GM23338 (cell line): ENCODE data around the gene COL26A1.

Experiments used
- CREB1 ChIP-seq: fragments of 250-450 bp; sonication (Bioruptor Pico); IDR thresholded peaks from 2 replicates; pipeline ENCODE4 v1.5.0; 2020; ENCODE audit warnings: low read depth, mild to moderate bottlenecking, moderate library complexity
- EZH2 ChIP-seq: fragments of 200-600 bp; sonication (generic); IDR thresholded peaks from one replicate; pipeline ENCODE4 v1.8.0; 2017; ENCODE audit warnings: antibody characterized with exemption, mild to moderate bottlenecking, low read depth; ENCODE audit not compliant: unreplicated experiment
- EZH2phosphoT487 ChIP-seq: fragments of 200-600 bp; sonication (generic); IDR thresholded peaks from one replicate; pipeline ENCODE4 v1.8.1; 2018; ENCODE audit warnings: antibody characterized with exemption; ENCODE audit not compliant: unreplicated experiment
- POLR2AphosphoS5 ChIP-seq: IDR thresholded peaks from 2 replicates; pipeline ENCODE4 v1.6.1; 2016; ENCODE audit warnings: antibody characterized with exemption, low read depth
- STAT1 ChIP-seq: IDR thresholded peaks from one replicate; pipeline ENCODE4 v1.6.1; 2016; ENCODE audit warnings: antibody characterized with exemption; ENCODE audit not compliant: unreplicated experiment
- TF ChIP-seq, protein P1 (sequence below), 2 experiments: fragments of 200-600 bp in 1 of 2; sonication (generic) in 1 of 2; conservative IDR thresholded peaks; 2 replicates each; pipeline versions ENCODE4 v1.5.1 to v1.6.1; 2016 to 2017; ENCODE audit warnings: antibody characterized with exemption in 2 of 2, low read depth in 2 of 2, mild to moderate bottlenecking in 2 of 2, moderate library complexity in 1 of 2
- TF ChIP-seq, protein P2 (sequence below): IDR thresholded peaks from one replicate; pipeline ENCODE4 v1.6.1; 2018; ENCODE audit warnings: antibody characterized with exemption; ENCODE audit not compliant: unreplicated experiment
- TF ChIP-seq, protein P3 (sequence below): IDR thresholded peaks from 2 replicates; pipeline ENCODE4 v1.6.1; 2016; ENCODE audit warnings: antibody characterized with exemption

DNA sequence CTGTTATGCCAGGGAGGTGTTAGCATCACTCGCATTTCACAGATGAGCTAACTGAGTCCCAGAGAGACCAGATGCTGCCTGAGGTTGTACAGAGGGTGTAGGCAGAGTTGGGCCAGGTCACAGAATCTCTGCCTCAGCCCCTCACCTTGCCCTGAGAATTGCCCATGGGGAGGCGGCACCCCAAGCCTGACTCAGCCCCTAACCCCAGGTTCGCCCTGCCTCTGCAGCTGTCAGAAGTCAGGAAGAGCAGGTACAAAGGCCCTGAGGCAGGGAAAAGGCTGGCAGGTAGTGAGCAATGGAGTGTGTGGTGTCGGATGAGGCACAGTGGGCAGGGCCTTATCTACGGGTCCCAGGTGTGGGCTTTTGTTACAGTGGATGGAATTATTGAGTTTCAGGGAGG is 187.1 kb downstream of the COL26A1 start:
- TF ChIP-seq, protein P1, sequence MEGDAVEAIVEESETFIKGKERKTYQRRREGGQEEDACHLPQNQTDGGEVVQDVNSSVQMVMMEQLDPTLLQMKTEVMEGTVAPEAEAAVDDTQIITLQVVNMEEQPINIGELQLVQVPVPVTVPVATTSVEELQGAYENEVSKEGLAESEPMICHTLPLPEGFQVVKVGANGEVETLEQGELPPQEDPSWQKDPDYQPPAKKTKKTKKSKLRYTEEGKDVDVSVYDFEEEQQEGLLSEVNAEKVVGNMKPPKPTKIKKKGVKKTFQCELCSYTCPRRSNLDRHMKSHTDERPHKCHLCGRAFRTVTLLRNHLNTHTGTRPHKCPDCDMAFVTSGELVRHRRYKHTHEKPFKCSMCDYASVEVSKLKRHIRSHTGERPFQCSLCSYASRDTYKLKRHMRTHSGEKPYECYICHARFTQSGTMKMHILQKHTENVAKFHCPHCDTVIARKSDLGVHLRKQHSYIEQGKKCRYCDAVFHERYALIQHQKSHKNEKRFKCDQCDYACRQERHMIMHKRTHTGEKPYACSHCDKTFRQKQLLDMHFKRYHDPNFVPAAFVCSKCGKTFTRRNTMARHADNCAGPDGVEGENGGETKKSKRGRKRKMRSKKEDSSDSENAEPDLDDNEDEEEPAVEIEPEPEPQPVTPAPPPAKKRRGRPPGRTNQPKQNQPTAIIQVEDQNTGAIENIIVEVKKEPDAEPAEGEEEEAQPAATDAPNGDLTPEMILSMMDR (conservative IDR thresholded peaks at IDR 0.05; ENCODE audit: low read depth in 2 of 2) = no peak
- no peak for TF ChIP-seq CREB1 (CRISPR knock-in tag)
- TF ChIP-seq, protein P2, sequence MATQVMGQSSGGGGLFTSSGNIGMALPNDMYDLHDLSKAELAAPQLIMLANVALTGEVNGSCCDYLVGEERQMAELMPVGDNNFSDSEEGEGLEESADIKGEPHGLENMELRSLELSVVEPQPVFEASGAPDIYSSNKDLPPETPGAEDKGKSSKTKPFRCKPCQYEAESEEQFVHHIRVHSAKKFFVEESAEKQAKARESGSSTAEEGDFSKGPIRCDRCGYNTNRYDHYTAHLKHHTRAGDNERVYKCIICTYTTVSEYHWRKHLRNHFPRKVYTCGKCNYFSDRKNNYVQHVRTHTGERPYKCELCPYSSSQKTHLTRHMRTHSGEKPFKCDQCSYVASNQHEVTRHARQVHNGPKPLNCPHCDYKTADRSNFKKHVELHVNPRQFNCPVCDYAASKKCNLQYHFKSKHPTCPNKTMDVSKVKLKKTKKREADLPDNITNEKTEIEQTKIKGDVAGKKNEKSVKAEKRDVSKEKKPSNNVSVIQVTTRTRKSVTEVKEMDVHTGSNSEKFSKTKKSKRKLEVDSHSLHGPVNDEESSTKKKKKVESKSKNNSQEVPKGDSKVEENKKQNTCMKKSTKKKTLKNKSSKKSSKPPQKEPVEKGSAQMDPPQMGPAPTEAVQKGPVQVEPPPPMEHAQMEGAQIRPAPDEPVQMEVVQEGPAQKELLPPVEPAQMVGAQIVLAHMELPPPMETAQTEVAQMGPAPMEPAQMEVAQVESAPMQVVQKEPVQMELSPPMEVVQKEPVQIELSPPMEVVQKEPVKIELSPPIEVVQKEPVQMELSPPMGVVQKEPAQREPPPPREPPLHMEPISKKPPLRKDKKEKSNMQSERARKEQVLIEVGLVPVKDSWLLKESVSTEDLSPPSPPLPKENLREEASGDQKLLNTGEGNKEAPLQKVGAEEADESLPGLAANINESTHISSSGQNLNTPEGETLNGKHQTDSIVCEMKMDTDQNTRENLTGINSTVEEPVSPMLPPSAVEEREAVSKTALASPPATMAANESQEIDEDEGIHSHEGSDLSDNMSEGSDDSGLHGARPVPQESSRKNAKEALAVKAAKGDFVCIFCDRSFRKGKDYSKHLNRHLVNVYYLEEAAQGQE = no peak
- no peak for TF ChIP-seq POLR2AphosphoS5
- TF ChIP-seq EZH2 = no peak
- no peak for TF ChIP-seq EZH2phosphoT487
- TF ChIP-seq, protein P3, sequence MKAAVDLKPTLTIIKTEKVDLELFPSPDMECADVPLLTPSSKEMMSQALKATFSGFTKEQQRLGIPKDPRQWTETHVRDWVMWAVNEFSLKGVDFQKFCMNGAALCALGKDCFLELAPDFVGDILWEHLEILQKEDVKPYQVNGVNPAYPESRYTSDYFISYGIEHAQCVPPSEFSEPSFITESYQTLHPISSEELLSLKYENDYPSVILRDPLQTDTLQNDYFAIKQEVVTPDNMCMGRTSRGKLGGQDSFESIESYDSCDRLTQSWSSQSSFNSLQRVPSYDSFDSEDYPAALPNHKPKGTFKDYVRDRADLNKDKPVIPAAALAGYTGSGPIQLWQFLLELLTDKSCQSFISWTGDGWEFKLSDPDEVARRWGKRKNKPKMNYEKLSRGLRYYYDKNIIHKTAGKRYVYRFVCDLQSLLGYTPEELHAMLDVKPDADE = no peak
- TF ChIP-seq STAT1 = no peak
